PC-3 (cell line): Measurements from ENCODE around the gene ASIP.

Experiments
- EZH2phosphoT487 ChIP-seq: fragments of 300-600 bp; sonication (generic); IDR thresholded peaks from 2 replicates; pipeline ENCODE4 v1.6.1; 2018; ENCODE audit warnings: mild to moderate bottlenecking, antibody characterized with exemption, low read length, borderline replicate concordance
- TF ChIP-seq, protein P1 (sequence below): fragments of 300-600 bp; sonication (generic); conservative IDR thresholded peaks from 2 replicates; pipeline ENCODE4 v1.5.1; 2017; ENCODE audit warnings: antibody characterized with exemption, low read depth, mild to moderate bottlenecking, low read length

DNA sequence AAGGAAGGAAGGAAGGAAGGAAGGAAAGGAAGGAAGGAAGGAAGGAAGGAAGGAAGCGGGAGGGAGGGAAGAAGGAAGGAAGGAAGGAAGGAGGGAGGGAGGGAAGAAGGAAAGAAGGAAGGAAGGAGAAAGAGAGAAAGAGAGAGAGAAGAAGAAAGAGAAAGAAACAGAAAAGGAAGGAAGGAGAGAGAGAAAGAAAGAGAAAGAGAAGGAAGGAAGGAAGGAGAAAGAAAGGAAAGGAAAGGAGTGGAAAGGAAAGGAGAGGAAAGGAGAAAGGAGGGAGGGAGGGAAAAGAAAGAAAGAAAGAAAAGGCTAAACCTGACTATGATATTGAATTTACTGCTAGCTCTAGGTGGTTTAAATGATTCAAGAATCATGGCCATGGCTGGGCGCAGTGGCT is 5.3 kb upstream of the ASIP start:
- TF ChIP-seq, protein P1, sequence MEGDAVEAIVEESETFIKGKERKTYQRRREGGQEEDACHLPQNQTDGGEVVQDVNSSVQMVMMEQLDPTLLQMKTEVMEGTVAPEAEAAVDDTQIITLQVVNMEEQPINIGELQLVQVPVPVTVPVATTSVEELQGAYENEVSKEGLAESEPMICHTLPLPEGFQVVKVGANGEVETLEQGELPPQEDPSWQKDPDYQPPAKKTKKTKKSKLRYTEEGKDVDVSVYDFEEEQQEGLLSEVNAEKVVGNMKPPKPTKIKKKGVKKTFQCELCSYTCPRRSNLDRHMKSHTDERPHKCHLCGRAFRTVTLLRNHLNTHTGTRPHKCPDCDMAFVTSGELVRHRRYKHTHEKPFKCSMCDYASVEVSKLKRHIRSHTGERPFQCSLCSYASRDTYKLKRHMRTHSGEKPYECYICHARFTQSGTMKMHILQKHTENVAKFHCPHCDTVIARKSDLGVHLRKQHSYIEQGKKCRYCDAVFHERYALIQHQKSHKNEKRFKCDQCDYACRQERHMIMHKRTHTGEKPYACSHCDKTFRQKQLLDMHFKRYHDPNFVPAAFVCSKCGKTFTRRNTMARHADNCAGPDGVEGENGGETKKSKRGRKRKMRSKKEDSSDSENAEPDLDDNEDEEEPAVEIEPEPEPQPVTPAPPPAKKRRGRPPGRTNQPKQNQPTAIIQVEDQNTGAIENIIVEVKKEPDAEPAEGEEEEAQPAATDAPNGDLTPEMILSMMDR, result no peak
- TF ChIP-seq EZH2phosphoT487, result no peak
